Lung (tissue), 12 donors: ENCODE measurements around the gene XRCC4. TPM values are rescaled to one million over a fixed set of nuclear protein-coding genes. Genes with fewer than 3 reads are reported as not detected.
A peak's percentile ranks its signal among the peaks of the same experiment; 100 is the strongest.

Source experiments
- ATAC-seq: fragments of 200-7000 bp; cut with Tn5 transposase; one replicate; pipeline ENCODE4 v1.9.1; 2020; ENCODE audit warnings: moderate number of reproducible peaks; ENCODE audit not compliant: insufficient read depth, low FRiP score
- DNase-seq, 3 donors: peaks; one replicate each; pipeline ENCODE4 v3.0.0-alpha.2; 2013 to 2017
- H3K27ac ChIP-seq, 2 donors: one replicate each; pipeline ENCODE4 v1.5.1; 2013; ENCODE audit warnings: mild to moderate bottlenecking in 2 of 2, moderate library complexity in 2 of 2, control low read depth in 1 of 2, inconsistent platforms in 1 of 2, low read depth in 1 of 2, low read length in 1 of 2
- H3K27me3 ChIP-seq, 3 donors: one replicate each; pipeline ENCODE4 v1.5.1; 2013; ENCODE audit warnings: low read length in 2 of 3; ENCODE audit not compliant: control insufficient read depth in 3 of 3, insufficient read depth in 3 of 3
- H3K36me3 ChIP-seq, 4 donors: one replicate each; pipeline ENCODE4 v1.5.1; 2013; ENCODE audit warnings: low read length in 4 of 4, mild to moderate bottlenecking in 1 of 4, moderate library complexity in 1 of 4; ENCODE audit not compliant: control insufficient read depth in 4 of 4, insufficient read depth in 4 of 4
- H3K4me1 ChIP-seq, 5 donors: one replicate each; pipeline ENCODE4 v1.5.1; 2013; ENCODE audit warnings: low read length in 5 of 5, mild to moderate bottlenecking in 2 of 5, moderate library complexity in 1 of 5; ENCODE audit not compliant: control insufficient read depth in 5 of 5, insufficient read depth in 5 of 5
- H3K4me3 ChIP-seq: one replicate; pipeline ENCODE4 v1.5.1; 2013; ENCODE audit warnings: mild to moderate bottlenecking, control low read depth, moderate library complexity
- H3K9ac ChIP-seq, 2 donors: one replicate each; pipeline ENCODE4 v1.5.1; 2013; ENCODE audit warnings: low read length in 2 of 2, control low read depth in 1 of 2; ENCODE audit not compliant: insufficient read depth in 1 of 2
- H3K9me3 ChIP-seq, 4 donors: one replicate each; pipeline ENCODE4 v1.5.1; 2013; ENCODE audit warnings: low read length in 3 of 4, mild to moderate bottlenecking in 1 of 4, moderate library complexity in 1 of 4; ENCODE audit not compliant: control insufficient read depth in 4 of 4, insufficient read depth in 3 of 4
- CTCF ChIP-seq: IDR thresholded peaks from 2 replicates; pipeline ENCODE4 v1.5.1; 2012; ENCODE audit warnings: mild to moderate bottlenecking; ENCODE audit errors: control extremely low read depth, extremely low read depth
- WGBS, 2 donors: extraction: QIAGEN DNeasy Blood & Tissue Kit; methylation state at CpG; one replicate each; pipeline ENCODE4 v1.1.7; 2013; 5-methylcytosine and 5-hydroxymethylcytosine counted together
- polyA plus RNA-seq, 2 donors: library from polyadenylated mRNA; stranded (reverse); fragments of 200-250 nt; gene quantifications; one replicate each; pipeline ENCODE4 v1.2.1, GENCODE V29; 2013
- total RNA-seq, 2 donors: library from RNA; depleted of rRNA in 1 of 2; stranded (reverse); fragments of >200 nt in 1 of 2; gene quantifications; one replicate each; pipeline ENCODE4 v1.2.1, GENCODE V29; 2014 to 2021
- donor health status: control.
- donor health status: control.
- donor health status: Bipolar disorder and iron deficiency.
- donor health status: healthy.
- donor health status: DM: yes; HTN: yes; CAD: no.

XRCC4 gene
- total and polyA plus RNA-seq, 4 donors, result 3.8 to 10.7 (median 8.4) TPM

DNA sequence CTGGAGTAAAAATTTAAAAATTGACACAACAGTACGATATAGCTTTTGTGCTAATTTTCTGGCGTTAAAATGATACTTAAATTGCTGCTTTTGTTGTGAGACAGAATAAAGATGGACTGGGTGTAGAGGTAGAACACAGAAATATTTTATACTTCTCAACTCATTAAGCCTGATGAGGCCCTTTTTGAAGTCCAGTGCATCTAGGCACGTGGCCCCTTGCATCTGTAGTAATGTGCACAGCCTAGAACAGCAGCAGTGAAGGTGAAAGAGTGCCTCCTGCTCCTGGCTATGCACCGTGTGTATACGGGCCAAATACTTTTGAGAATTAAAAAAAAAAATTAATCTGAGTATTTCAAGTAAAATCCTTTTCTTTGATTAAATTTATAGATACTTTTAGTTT lies 115.6 kb downstream of the XRCC4 start:
- 84 to 91% methylated on average over 5 of the region's 5 CpGs for WGBS, 2 donors
- no peak overlapping the region for H3K4me3 ChIP-seq
- H3K27me3 ChIP-seq, result no peaks in the 10 kb centered on the region
- no peak overlapping the region for H3K27ac ChIP-seq
- no peak for TF ChIP-seq CTCF
- no peaks in the 10 kb centered on the region for H3K9me3 ChIP-seq
- peak; percentile 21 to 50 (median 29) for DNase-seq
- ATAC-seq, result no peak
- H3K4me1 ChIP-seq, result peaks cover 0 to 6% (median 0%) of the 10 kb centered on the region in 5 donors
- no peaks in the 10 kb centered on the region for H3K36me3 ChIP-seq
- no peak overlapping the region for H3K9ac ChIP-seq

DNA sequence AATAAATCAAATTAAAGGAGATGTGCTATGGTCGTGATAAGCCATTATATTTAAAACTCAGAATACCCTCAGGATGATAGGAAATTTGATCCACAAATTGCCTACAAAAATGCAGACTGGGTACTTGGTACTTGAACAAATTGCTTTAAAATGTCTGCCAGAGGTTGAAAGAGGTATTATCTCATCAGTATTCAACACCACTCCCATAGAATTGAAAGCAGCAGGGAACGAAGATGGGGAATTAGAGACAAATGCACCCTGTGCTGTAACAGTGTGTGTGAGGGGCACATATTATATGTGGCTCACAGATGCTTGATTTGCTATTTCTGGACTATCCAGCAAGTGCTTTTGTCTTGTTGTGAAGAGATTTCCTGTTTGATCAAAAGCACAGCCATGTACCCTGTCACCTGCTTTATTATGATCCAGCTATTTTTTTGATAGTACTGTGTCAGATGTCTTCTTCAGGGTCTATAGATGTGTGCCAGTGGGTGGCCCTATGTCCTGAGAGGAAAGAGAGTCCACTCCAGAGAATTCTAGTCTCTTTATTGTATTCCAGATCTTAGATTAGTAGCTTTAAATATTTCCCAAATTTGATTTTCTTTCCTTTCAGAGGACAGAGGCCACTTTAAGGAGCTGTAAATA lies 120.1 kb downstream of the XRCC4 start:
- ATAC-seq (no peak), DNase-seq (no peak)
- 88 to 89% methylated on average over 2 of the region's 2 CpGs for WGBS, 2 donors
- Histone ChIP-seq H3K36me3 (no peaks in the 10 kb centered on the region), H3K27me3 (no peaks in the 10 kb centered on the region), H3K27ac (no peak overlapping the region), H3K4me1 (peaks cover 0 to 6% (median 0%) of the 10 kb centered on the region in 5 donors), H3K4me3 (no peak overlapping the region), H3K9me3 (peaks cover 0 to 3% (median 0%) of the 10 kb centered on the region in 4 donors), H3K9ac (no peak overlapping the region)
- TF ChIP-seq CTCF, result no peak

DNA sequence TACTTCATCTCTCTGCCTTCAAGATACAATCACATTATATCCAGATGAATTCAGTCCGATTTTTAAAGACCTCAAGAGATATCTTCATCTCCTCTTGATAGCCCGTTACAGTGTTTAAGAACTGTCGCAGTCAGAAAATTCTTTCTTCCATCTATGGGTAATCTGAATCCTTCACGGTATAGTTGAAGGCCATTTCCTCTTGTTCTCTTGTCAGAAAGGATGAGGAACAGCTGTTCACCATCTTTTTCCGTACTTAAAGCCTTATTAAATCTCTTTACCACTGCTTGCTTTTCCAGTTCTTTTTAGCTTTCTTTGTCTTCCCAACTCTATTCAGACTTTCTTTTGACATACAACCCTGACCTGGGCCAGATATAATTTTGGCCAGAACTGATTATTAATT lies 121.8 kb downstream of the XRCC4 start:
- H3K4me1 ChIP-seq, result no peaks in the 10 kb centered on the region
- TF ChIP-seq CTCF, result no peak
- H3K27me3 ChIP-seq, result no peaks in the 10 kb centered on the region
- WGBS, 2 donors, result 75 to 90% methylated on average over 5 of the region's 5 CpGs
- no peaks in the 10 kb centered on the region for H3K36me3 ChIP-seq
- H3K4me3 ChIP-seq, result no peak overlapping the region
- H3K27ac ChIP-seq, result no peak overlapping the region
- H3K9me3 ChIP-seq, result peaks cover 0 to 3% (median 0%) of the 10 kb centered on the region in 4 donors
- H3K9ac ChIP-seq, result no peak overlapping the region
- peak in 2 of 3 donors; percentile 59 to 78 for DNase-seq
- no peak for ATAC-seq

GRCh38 chr5:83204651-83205050 lies 127.3 kb downstream of the XRCC4 start:
- H3K36me3 ChIP-seq, result no peaks in the 10 kb centered on the region
- DNase-seq (no peak), ATAC-seq (no peak)
- 96 to 97% methylated on average over 1 of the region's 1 CpG for WGBS, 2 donors
- no peak overlapping the region for H3K27ac ChIP-seq
- no peak overlapping the region for H3K4me3 ChIP-seq
- TF ChIP-seq CTCF, result no peak
- H3K9ac ChIP-seq, result no peak overlapping the region
- no peaks in the 10 kb centered on the region for H3K27me3 ChIP-seq
- H3K9me3 ChIP-seq, result peaks cover 0 to 3% (median 0%) of the 10 kb centered on the region in 4 donors
- H3K4me1 ChIP-seq, result no peaks in the 10 kb centered on the region
